Rectal smooth muscle tissue (tissue), 1 donor: ENCODE measurements around the gene ZNF732.
"Not testable (repeated sequence)": the region's sequence is repeated elsewhere in the genome, so short reads cannot be mapped to it uniquely, and the experiment has no call there.

Experiments
- H3K27ac ChIP-seq: one replicate; pipeline ENCODE4 v1.7.0; 2013; ENCODE audit warnings: low read depth, low read length, inconsistent platforms
- H3K27me3 ChIP-seq: one replicate; pipeline ENCODE4 v1.7.0; 2013; ENCODE audit warnings: low read length; ENCODE audit not compliant: control insufficient read depth, insufficient read depth
- H3K36me3 ChIP-seq: one replicate; pipeline ENCODE4 v1.7.0; 2013; ENCODE audit warnings: low read length; ENCODE audit not compliant: control insufficient read depth, insufficient read depth
- H3K4me1 ChIP-seq: one replicate; pipeline ENCODE4 v1.7.0; 2013; ENCODE audit warnings: low read length; ENCODE audit not compliant: control insufficient read depth, insufficient read depth
- H3K4me3 ChIP-seq: one replicate; pipeline ENCODE4 v1.7.0; 2013; ENCODE audit warnings: low read length
- H3K9ac ChIP-seq: one replicate; pipeline ENCODE4 v1.7.0; 2013; ENCODE audit warnings: low read length

ZNF732 gene

GRCh38 chr4:306551-306961, 1.3 kb upstream of the ZNF732 start:
- H3K4me3 ChIP-seq = no peak overlapping the region
- no peaks in the 10 kb centered on the region for H3K27me3 ChIP-seq
- H3K36me3 ChIP-seq = no peaks in the 10 kb centered on the region
- H3K27ac ChIP-seq = no peak overlapping the region
- no peak overlapping the region for H3K9ac ChIP-seq
- H3K4me1 ChIP-seq = no peaks in the 10 kb centered on the region

DNA sequence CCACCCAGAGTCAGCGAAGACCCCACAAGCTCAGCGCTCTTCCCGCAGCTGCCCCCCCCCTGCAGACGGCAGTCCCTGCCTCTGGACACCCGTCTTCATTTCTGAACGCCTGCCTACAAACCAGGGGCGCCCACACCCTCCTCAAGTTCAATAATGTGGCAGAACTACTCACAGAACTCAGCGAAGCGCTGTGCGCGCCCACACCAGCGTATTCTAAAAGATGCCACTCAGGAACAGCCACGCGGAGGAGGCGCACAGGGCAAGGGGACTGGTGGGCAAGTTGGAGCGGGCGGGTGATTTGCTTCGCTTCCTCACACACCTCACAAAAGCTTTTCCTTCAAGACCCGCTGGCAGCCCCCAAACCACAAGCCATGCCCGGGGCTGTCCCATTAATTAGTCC, 758 bp downstream of the ZNF732 start:
- H3K9ac ChIP-seq, H3K27ac ChIP-seq, H3K4me1 ChIP-seq, H3K36me3 ChIP-seq, H3K27me3 ChIP-seq: not testable (repeated sequence)
- H3K4me3 ChIP-seq = peak overlapping the region; percentile 24

DNA sequence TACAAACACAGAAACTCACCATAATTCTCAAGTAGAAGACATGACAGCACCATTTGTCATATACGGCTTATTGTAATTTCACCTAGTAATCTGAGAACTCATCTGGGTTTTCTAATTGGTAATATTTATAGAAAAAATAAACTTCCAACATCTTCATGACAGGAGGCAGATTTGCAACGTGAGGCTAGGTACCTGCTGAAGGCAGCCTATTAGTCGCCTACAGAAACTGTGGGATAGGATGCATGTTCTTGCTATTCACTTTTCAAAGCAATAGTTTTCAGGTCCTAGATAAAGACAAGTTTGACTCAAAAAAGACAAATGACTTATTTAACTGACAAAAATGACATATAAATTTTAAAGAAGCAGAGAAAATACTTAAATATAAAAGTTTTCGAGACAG, 2.9 kb downstream of the ZNF732 start:
- no peaks in the 10 kb centered on the region for H3K4me1 ChIP-seq
- no peak overlapping the region for H3K4me3 ChIP-seq
- H3K27ac ChIP-seq = no peak overlapping the region
- H3K9ac ChIP-seq = no peak overlapping the region
- H3K27me3 ChIP-seq = no peaks in the 10 kb centered on the region
- H3K36me3 ChIP-seq = no peaks in the 10 kb centered on the region

GRCh38 chr4:294732-295131, 10.5 kb downstream of the ZNF732 start:
- no peak overlapping the region for H3K9ac ChIP-seq
- H3K36me3 ChIP-seq = no peaks in the 10 kb centered on the region
- no peaks in the 10 kb centered on the region for H3K4me1 ChIP-seq
- H3K27ac ChIP-seq = no peak overlapping the region
- no peak overlapping the region for H3K4me3 ChIP-seq
- H3K27me3 ChIP-seq = no peaks in the 10 kb centered on the region

DNA sequence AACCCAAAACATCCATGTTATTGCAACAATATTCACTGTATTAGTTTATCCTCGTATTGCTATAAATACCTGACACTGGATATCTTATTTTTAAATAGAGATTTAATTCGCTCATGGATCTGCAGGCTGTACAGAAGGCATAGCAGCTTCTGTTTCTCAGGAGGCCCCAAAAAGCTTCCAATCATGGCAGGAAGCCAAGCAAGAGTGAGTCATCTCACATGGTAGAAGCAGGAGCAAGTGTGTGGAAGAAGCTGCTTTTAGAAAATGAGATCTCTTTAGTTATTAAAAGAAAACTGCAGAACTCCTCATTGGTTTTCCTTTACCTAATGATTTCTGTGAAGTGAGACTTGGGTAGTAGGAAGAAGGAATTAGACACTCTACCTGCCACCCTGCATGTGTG, 16.4 kb downstream of the ZNF732 start:
- H3K36me3 ChIP-seq = no peaks in the 10 kb centered on the region
- no peak overlapping the region for H3K9ac ChIP-seq
- H3K4me1 ChIP-seq = no peaks in the 10 kb centered on the region
- H3K4me3 ChIP-seq = no peak overlapping the region
- no peak overlapping the region for H3K27ac ChIP-seq
- no peaks in the 10 kb centered on the region for H3K27me3 ChIP-seq

DNA sequence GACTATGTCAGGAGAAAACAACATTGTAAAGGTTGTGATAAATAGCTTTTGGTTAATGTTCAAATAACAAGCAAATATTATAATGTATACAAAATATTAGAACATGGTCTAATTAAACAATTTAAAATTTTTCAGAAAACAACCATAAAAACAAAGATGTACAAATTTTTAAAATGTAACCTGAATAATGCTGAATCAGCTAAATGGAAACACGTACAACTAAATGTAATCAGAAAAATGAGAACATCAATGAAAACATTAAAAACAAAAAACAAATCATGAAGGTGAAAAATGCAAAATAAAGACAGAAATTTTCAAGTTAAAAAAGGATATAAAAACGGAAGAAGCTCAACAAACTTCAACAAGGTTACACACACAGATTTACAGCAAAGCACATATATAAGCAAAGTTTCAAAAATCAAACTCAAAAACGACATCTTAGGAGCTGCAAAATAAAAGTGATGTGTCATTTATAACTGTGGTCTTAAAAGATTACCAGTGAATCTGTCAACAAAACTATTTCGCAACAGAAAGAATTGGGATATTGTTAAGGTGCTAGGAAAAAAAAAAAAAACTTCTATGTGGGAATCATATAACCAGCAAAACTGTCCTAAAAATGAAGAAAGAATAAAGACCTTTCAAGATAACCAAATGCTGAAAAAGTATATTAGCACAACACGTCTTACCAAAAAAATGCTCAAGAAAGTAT, 31.8 kb downstream of the ZNF732 start:
- H3K36me3 ChIP-seq = no peaks in the 10 kb centered on the region
- H3K4me3 ChIP-seq = no peak overlapping the region

GRCh38 chr4:271492-272103, 33.7 kb downstream of the ZNF732 start:
- H3K9ac ChIP-seq = no peak overlapping the region
- no peaks in the 10 kb centered on the region for H3K27me3 ChIP-seq
- H3K4me3 ChIP-seq = no peak overlapping the region
- no peaks in the 10 kb centered on the region for H3K4me1 ChIP-seq
- no peak overlapping the region for H3K27ac ChIP-seq
- no peaks in the 10 kb centered on the region for H3K36me3 ChIP-seq

More for the DNA sequence above, 31.8 kb downstream of the ZNF732 start:
- H3K9ac ChIP-seq = no peak overlapping the region
- H3K27ac ChIP-seq = no peak overlapping the region
- no peaks in the 10 kb centered on the region for H3K4me1 ChIP-seq
- no peaks in the 10 kb centered on the region for H3K27me3 ChIP-seq

- H3K9ac ChIP-seq, H3K4me3 ChIP-seq, H3K27ac ChIP-seq: not testable (repeated sequence)
Measured at GRCh38 chr4:259240-259639, 46.0 kb downstream of the ZNF732 start.

DNA sequence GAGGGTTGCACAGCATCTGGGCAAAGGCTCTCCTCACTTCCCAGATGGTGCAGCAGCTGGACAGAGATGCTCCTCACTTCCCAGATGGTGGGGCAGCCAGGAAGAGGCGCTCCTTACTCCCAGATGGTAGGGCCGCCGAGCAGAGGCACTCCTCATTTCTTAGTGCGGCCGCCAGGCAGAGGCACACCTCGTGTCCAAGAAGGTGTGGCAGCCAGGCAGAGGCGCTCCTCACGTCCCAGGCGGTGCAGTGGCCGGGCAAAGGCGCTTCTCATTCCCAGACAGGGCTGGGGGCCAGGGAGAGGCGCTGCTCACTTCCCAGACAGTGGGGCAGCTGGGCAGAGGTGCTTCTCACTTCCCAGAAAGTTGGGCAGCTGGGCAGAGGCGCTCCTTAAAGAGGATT, 48.8 kb downstream of the ZNF732 start:
- Histone ChIP-seq H3K27ac (no peak overlapping the region), H3K27me3 (no peaks in the 10 kb centered on the region), H3K4me3 (no peak overlapping the region), H3K36me3 (no peaks in the 10 kb centered on the region), H3K4me1 (no peaks in the 10 kb centered on the region), H3K9ac (no peak overlapping the region)

More at GRCh38 chr4:259240-259639, 46.0 kb downstream of the ZNF732 start:
- not testable (repeated sequence) for H3K4me1 ChIP-seq, H3K27me3 ChIP-seq, H3K36me3 ChIP-seq

GRCh38 chr4:253936-254756, 51.1 kb downstream of the ZNF732 start:
- H3K4me1 ChIP-seq = no peaks in the 10 kb centered on the region
- no peak overlapping the region for H3K27ac ChIP-seq
- H3K27me3 ChIP-seq = no peaks in the 10 kb centered on the region
- no peak overlapping the region for H3K4me3 ChIP-seq
- no peaks in the 10 kb centered on the region for H3K36me3 ChIP-seq
- no peak overlapping the region for H3K9ac ChIP-seq

DNA sequence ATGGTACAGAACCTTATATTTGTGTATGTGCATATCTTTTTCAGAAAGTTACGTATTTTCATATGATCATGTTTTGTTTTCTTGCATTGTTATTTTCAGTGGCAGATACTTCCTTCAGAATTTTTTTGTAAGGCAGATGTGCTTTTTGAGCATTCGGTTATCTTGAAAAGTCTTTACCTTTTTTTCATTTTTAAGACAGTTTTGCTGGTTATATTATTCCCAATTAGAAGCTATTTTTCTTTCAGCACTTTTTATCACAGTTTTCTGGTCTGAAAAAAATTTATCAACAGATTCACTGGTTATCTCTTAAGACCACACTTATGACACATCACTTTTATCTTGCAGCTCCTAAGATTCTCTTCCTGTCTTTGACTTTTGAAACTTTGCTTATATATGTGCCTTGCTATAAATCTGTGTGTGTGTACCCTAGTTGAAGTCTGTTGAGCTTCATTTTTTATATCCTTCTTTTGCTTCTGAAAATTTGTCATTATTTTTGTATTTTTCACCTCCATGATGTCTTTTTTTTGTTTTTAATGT, 53.1 kb downstream of the ZNF732 start:
- Histone ChIP-seq H3K27ac (no peak overlapping the region), H3K4me3 (no peak overlapping the region), H3K36me3 (no peaks in the 10 kb centered on the region), H3K9ac (no peak overlapping the region), H3K27me3 (no peaks in the 10 kb centered on the region), H3K4me1 (no peaks in the 10 kb centered on the region)

DNA sequence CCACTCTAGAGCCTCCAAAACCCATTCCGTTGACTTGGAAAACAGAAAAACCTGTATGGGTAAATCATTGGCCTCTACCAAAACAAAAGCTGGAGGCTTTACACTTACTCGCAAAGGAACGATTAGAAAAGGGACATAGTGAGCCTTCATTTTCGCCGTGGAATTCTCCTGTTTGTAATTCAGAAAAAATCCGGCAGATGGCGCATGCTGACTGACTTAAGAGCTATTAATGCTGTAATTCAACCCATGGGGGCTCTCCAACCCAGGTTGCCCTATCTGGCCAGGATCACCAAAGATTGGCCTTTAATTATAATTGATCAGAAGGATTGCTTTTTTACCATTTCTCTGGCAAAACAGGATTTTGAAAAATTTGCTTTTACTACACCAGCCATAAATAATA, 60.8 kb downstream of the ZNF732 start:
- Histone ChIP-seq H3K36me3 (no peaks in the 10 kb centered on the region), H3K4me1 (peaks cover 3% of the 10 kb centered on the region), H3K9ac (no peak overlapping the region), H3K27me3 (no peaks in the 10 kb centered on the region), H3K4me3 (no peak overlapping the region), H3K27ac (no peak overlapping the region)
